GM12878 (cell line): Measurements from ENCODE around the gene ZNF768.
A peak's percentile ranks its signal among the peaks of the same experiment; 100 is the strongest.

ENCODE experiments used
- BMI1 ChIP-seq: fragments of 450-650 bp; IDR thresholded peaks from 2 replicates; pipeline ENCODE4 v1.6.1; 2016; ENCODE audit warnings: mild to moderate bottlenecking, moderate library complexity, borderline replicate concordance
- CEBPZ ChIP-seq: fragments of 150-350 bp; IDR thresholded peaks from 2 replicates; pipeline ENCODE4 v1.6.1; 2016; ENCODE audit warnings: low read depth, low read length
- LARP7 ChIP-seq: fragments of 450-650 bp; IDR thresholded peaks from 2 replicates; pipeline ENCODE4 v1.6.1; 2017; ENCODE audit warnings: mild to moderate bottlenecking
- RAD21 ChIP-seq: IDR thresholded peaks from 2 replicates; pipeline ENCODE4 v1.6.1; 2011; ENCODE audit warnings: mild to moderate bottlenecking, low read depth, low read length, moderate library complexity; ENCODE audit not compliant: insufficient read depth
- TF ChIP-seq, protein P1 (sequence below): fragments of 450-650 bp; formaldehyde crosslinking; IDR thresholded peaks from 2 replicates; pipeline ENCODE4 v1.5.0; 2022; ENCODE audit warnings: mild to moderate bottlenecking, missing genetic modification characterization

GRCh38 chr16:30526137-30526822 lies at the start of gene ZNF768:
- TF ChIP-seq CEBPZ = no peak
- TF ChIP-seq BMI1 = no peak
- peak; percentile 73; the same call in 1 of the 2 replicates for TF ChIP-seq LARP7
- no peak for TF ChIP-seq RAD21
- TF ChIP-seq, protein P1, sequence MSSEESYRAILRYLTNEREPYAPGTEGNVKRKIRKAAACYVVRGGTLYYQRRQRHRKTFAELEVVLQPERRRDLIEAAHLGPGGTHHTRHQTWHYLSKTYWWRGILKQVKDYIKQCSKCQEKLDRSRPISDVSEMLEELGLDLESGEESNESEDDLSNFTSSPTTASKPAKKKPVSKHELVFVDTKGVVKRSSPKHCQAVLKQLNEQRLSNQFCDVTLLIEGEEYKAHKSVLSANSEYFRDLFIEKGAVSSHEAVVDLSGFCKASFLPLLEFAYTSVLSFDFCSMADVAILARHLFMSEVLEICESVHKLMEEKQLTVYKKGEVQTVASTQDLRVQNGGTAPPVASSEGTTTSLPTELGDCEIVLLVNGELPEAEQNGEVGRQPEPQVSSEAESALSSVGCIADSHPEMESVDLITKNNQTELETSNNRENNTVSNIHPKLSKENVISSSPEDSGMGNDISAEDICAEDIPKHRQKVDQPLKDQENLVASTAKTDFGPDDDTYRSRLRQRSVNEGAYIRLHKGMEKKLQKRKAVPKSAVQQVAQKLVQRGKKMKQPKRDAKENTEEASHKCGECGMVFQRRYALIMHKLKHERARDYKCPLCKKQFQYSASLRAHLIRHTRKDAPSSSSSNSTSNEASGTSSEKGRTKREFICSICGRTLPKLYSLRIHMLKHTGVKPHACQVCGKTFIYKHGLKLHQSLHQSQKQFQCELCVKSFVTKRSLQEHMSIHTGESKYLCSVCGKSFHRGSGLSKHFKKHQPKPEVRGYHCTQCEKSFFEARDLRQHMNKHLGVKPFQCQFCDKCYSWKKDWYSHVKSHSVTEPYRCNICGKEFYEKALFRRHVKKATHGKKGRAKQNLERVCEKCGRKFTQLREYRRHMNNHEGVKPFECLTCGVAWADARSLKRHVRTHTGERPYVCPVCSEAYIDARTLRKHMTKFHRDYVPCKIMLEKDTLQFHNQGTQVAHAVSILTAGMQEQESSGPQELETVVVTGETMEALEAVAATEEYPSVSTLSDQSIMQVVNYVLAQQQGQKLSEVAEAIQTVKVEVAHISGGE (CRISPR knock-in tag) = no peak
